Immature natural killer cell (primary cell): ENCODE results near the gene SNX25. TPM values are rescaled to one million over a fixed set of nuclear protein-coding genes. Genes with fewer than 3 reads are reported as not detected.
"Not testable (repeated sequence)": the region's sequence is repeated elsewhere in the genome, so short reads cannot be mapped to it uniquely, and the experiment has no call there.

Experiments
- DNase-seq, 3 donors: peaks; one replicate each; pipeline ENCODE4 v3.0.0; 2022; ENCODE audit warnings: mixed read lengths in 1 of 3
- H3K27ac Mint-ChIP-seq, 6 donors: one replicate each; pipeline ENCODE4 v1.8.0; 2020; ENCODE audit warnings: mixed read lengths in 6 of 6, mild to moderate bottlenecking in 5 of 6, inconsistent platforms in 4 of 6, moderate library complexity in 3 of 6
- H3K27me3 Mint-ChIP-seq, 3 donors: one replicate each; pipeline ENCODE4 v1.8.0; 2020 to 2021; ENCODE audit warnings: low read depth in 3 of 3, mild to moderate bottlenecking in 3 of 3, mixed read lengths in 3 of 3, moderate library complexity in 3 of 3, inconsistent platforms in 1 of 3
- H3K36me3 Mint-ChIP-seq, 3 donors: one replicate each; pipeline ENCODE4 v1.8.0; 2020; ENCODE audit warnings: mixed read lengths in 3 of 3, inconsistent platforms in 2 of 3, mild to moderate bottlenecking in 2 of 3
- H3K4me1 Mint-ChIP-seq, 2 donors: one replicate each; pipeline ENCODE4 v1.8.0; 2020; ENCODE audit warnings: inconsistent platforms in 2 of 2, mild to moderate bottlenecking in 2 of 2, mixed read lengths in 2 of 2, moderate library complexity in 1 of 2
- H3K4me3 Mint-ChIP-seq, 5 donors: one replicate each; pipeline ENCODE4 v1.8.0; 2020; ENCODE audit warnings: mild to moderate bottlenecking in 5 of 5, mixed read lengths in 5 of 5, inconsistent platforms in 3 of 5, moderate library complexity in 3 of 5
- H3K9me3 Mint-ChIP-seq, 6 donors: one replicate each; pipeline ENCODE4 v1.8.0; 2020; ENCODE audit warnings: mild to moderate bottlenecking in 6 of 6, mixed read lengths in 6 of 6, inconsistent platforms in 4 of 6, moderate library complexity in 3 of 6
- polyA plus RNA-seq, 3 donors: library from polyadenylated mRNA; unstranded; fragments of 300-500 nt; fragmentation: Illumina TruSeq; gene quantifications; one replicate each; pipeline ENCODE4 v1.2.3, GENCODE V29; 2021

Gene SNX25
- polyA plus RNA-seq, 3 donors from 2014 or later, result 1.9 to 5.2 (median 3.3) TPM

DNA sequence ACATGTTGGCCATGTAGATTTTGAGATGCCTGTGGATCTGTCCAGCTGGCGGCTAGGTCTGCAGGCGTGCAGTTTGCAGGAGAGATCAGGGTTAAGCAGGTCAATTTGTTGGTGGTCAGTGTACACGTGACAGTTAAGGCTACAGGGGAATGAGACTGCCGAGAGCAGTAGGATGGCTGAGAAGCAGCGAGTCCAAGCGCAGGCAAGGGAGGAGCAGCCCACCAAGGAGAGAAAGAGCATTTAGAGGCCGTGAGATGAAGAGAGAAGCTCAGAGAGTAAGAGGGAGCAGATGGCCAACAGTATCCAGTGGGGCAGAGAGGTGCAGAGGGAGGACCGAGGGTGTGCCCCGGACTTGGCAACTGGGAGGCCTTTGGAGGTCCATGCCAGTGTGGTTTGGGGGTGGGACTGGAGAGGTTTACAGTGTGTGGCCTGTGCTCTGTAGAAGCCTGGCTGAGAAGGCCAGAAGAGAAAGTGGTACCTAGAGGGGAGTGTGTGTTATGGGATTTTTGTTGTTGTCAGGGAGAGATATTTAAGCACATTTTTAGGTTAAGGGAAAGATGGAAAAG lies 18.4 kb downstream of the SNX25 start:
- Mint-ChIP-seq H3K9me3 (no peaks in the 10 kb centered on the region), H3K4me3 (no peak overlapping the region), H3K4me1 (peaks cover 4 to 7% of the 10 kb centered on the region in 2 donors), H3K36me3 (no peaks in the 10 kb centered on the region), H3K27me3 (peaks cover 0 to 3% (median 2%) of the 10 kb centered on the region in 3 donors), H3K27ac (no peak overlapping the region)
- DNase-seq, result no peak

DNA sequence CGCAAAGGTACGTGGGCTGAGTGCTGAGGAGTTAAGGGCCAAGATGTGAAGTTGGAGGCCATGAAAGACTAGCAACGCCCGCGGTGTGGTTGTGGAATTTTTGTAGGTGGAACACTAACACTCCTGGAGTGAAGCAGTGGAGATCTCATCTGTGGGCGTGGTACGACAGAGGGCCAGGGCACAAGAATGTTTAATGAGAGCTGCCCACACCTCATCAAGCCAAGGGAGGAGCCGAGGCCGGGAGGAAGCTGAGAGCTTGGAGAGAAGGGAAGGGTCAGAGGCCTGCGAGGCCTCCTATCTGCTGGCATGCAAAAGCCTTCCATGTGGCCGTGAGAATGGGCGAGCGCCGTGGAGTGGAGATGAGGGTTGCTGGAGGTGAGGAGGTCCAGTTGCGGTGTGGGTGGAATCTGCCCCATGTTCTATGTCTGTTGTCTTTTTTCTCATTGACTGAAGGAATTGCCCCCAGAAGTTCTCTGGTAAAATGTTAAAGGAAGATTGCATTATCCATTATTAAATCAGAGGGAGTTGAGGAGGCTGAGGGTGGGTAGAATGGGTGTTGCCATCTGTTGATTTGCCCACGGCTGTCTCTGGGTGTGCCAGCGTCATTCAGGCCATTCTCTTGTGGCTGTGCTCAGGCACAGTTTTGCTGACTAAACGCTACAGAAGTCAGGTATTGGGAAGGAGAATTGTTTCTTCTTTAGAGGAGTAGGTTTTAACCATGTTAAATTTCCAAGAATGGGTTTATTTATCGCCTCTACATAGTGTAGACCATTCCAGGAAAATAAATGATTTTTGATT lies 19.8 kb downstream of the SNX25 start:
- H3K27me3 Mint-ChIP-seq, result peaks cover 0 to 2% (median 0%) of the 10 kb centered on the region in 3 donors
- no peak overlapping the region for H3K4me3 Mint-ChIP-seq
- peaks cover 4 to 7% of the 10 kb centered on the region in 2 donors for H3K4me1 Mint-ChIP-seq
- no peak overlapping the region for H3K27ac Mint-ChIP-seq
- no peaks in the 10 kb centered on the region for H3K36me3 Mint-ChIP-seq
- no peaks in the 10 kb centered on the region for H3K9me3 Mint-ChIP-seq
- no peak for DNase-seq

DNA sequence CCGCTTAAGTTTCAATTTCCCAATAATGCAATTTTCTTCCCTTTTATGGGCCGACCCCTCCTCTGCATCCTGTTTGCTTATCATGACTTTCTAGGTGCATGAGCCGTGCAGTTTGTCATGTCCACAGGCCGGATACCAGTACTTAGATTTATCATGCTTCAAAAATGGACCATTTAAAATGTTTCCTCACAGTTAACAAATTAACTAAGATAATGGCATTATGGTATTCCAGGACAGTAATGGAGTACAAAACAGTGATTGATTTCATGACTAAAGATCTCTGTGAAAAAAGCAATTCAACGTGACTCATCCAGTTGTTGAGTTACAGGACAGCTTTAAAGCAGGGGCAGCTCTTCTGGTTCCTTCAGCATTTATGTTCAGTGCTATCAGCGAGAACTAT lies 23.0 kb downstream of the SNX25 start:
- Mint-ChIP-seq H3K9me3 (no peaks in the 10 kb centered on the region), H3K4me3 (no peak overlapping the region), H3K27ac (no peak overlapping the region), H3K36me3 (no peaks in the 10 kb centered on the region), H3K4me1 (peaks cover 0 to 2% of the 10 kb centered on the region in 2 donors), H3K27me3 (peaks cover 0 to 2% (median 0%) of the 10 kb centered on the region in 3 donors)
- DNase-seq, result no peak

DNA sequence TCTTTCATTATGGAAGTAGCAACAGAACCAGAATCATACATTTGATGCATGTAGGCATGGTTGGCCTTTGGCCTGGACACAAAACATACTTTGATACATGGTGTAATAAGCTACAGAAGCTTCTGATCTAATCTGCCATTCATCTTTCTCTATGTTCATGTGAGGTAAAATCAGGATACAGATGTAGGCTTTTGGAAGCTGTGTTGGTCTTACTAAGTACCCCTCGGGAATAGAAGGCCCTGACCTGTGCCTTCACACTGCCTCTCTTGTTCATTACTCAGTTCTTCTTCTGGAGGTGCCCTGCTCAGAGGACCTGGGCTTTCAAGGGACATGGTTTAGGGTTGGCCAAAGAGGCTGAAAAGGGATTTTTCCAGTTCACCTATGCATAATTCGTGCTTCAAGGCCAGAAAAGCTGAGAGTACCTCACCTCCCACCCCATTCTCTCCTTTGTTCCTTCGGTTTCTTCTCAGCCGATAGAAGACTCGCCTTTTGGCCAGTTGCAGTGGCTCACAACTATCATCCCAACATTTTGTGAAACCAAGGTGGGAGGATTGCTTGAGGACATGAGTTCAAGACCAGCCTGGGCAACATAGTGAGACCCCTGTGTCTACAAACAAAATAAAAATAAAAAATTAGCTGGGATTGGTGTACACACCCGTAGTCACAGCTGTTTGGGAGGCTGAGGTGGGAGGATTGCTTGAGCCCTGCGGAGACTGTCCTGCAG lies 25.9 kb downstream of the SNX25 start:
- H3K36me3 Mint-ChIP-seq, result no peaks in the 10 kb centered on the region
- no peak overlapping the region for H3K27ac Mint-ChIP-seq
- DNase-seq, result no peak
- no peaks in the 10 kb centered on the region for H3K9me3 Mint-ChIP-seq
- peaks cover 0 to 4% (median 2%) of the 10 kb centered on the region in 3 donors for H3K27me3 Mint-ChIP-seq
- H3K4me1 Mint-ChIP-seq, result peaks cover 4 to 5% of the 10 kb centered on the region in 2 donors
- no peak overlapping the region for H3K4me3 Mint-ChIP-seq

DNA sequence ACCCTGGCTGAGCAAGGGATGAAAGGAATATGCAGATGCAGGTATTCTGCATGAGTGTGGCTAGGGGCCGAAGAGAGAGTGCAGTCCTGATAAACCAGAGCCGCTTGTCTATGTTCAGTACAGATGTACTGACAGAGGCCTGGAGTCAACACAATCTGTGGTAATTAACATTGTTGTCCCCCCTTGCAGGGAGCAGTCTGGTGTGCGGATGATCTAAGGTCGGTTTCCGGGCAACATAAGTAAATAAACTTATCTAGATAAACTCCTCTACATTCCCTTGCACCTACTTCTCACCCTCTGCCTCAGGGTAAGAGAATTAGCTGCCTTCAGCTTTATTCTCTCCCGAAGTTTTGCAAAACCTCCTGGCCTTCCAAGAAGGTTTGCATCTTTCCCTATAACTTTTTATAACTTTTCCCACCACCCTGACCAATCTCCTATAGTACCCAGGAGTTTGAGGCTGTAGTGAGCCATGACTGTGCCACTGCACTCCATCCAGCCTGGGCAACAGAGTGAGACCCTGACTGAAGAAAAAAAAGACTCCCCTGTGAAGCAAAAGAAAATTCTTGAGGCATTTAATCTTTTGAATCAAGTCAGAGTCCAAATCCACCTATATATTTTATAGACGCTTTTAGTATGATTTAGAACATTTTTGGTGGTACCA lies 26.6 kb downstream of the SNX25 start:
- peaks cover 4 to 5% of the 10 kb centered on the region in 2 donors for H3K4me1 Mint-ChIP-seq
- H3K9me3 Mint-ChIP-seq, result no peaks in the 10 kb centered on the region
- no peak for DNase-seq
- no peaks in the 10 kb centered on the region for H3K36me3 Mint-ChIP-seq
- peaks cover 0 to 4% (median 2%) of the 10 kb centered on the region in 3 donors for H3K27me3 Mint-ChIP-seq
- no peak overlapping the region for H3K4me3 Mint-ChIP-seq
- H3K27ac Mint-ChIP-seq, result no peak overlapping the region

DNA sequence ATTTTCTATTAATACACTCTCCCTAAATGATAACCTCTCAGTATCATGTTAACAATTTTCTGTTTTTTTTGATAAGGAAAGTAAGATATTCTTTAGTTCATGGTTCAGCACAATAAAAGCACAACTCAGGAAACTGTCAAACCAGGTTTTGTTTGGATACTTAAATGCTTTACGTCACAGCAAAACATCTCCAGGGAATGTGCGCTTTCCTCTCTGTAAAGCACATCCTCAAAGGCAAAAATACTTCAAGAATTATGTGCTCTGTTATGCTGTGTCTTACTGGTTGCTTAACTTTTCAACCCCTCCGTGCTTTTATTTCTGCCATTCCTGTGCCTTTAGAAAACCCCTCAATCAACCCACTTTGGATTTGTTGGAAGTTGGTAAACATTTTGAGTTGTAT lies 27.8 kb downstream of the SNX25 start:
- Mint-ChIP-seq H3K9me3 (no peaks in the 10 kb centered on the region), H3K36me3 (no peaks in the 10 kb centered on the region), H3K4me1 (peaks cover 4 to 5% of the 10 kb centered on the region in 2 donors), H3K27me3 (peaks cover 0 to 4% (median 1%) of the 10 kb centered on the region in 3 donors), H3K4me3 (no peak overlapping the region), H3K27ac (no peak overlapping the region)
- no peak for DNase-seq

DNA sequence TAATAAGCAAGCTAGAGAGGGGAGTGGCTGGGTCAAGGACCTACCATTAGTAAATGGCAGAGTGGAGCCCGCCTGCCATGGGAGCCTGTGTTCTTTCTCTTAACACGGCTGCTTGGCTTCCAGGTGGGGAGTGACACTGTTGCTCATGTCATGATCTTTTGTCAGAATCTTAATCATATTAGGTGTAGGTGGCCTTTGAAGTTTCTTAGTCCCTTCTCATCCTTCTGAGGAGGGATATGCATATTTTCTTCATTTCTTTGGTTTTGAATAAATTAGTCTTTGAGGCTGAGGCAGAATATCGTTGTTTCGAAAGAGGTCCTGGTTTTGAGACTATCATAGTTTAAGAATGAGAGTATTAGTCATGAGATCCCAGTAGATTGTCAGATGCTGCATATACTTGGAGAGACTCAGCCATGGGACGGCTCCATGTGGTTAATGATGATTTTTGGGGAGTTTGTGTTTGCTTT lies 28.9 kb downstream of the SNX25 start:
- Mint-ChIP-seq H3K27ac (no peak overlapping the region), H3K27me3 (peaks cover 0 to 4% (median 0%) of the 10 kb centered on the region in 3 donors), H3K4me1 (peaks cover 4% of the 10 kb centered on the region in 2 donors), H3K36me3 (no peaks in the 10 kb centered on the region), H3K4me3 (no peak overlapping the region), H3K9me3 (no peaks in the 10 kb centered on the region)
- DNase-seq, result no peak

DNA sequence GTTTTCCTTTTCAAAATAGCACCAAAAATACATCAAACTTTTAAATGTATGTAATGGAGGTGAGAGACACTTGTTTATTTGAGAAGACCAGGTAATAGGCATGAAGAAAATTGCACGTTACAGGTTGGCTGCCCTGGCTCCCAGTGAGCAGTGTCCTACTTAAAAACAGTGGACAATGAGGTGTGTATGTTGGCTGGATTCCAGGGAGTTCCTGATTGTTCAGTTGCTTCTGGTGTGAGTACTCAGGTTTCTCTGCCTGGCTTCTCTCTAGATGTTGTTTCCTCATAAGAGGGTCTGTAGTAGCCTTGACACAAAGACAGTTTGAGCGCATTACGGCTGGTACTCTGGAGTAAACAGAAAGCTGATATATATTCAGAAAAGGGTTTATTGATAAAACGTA lies 29.4 kb downstream of the SNX25 start:
- peaks cover 0 to 4% (median 0%) of the 10 kb centered on the region in 3 donors for H3K27me3 Mint-ChIP-seq
- H3K4me3 Mint-ChIP-seq, result no peak overlapping the region
- H3K27ac Mint-ChIP-seq, result no peak overlapping the region
- DNase-seq, result no peak
- peaks cover 4% of the 10 kb centered on the region in 2 donors for H3K4me1 Mint-ChIP-seq
- H3K36me3 Mint-ChIP-seq, result no peaks in the 10 kb centered on the region
- H3K9me3 Mint-ChIP-seq, result no peaks in the 10 kb centered on the region

DNA sequence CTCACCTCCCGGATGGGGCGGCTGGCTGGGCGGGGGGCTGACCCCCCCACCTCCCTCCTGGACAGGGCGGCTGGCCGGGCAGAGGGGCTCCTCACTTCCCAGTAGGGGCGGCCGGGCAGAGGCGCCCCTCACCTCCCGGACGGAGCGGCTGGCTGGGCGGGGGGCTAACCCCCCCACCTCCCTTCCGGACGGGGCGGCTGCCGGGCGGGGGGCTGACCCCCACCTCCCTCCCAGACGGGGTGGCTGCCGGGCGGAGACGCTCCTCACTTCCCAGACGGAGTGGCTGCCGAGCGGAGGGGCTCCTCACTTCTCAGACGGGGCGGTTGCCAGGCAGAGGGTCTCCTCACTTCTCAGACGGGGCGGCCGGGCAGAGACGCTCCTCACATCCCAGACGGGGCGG lies 31.1 kb downstream of the SNX25 start:
- not testable (repeated sequence) for H3K36me3 Mint-ChIP-seq, H3K27ac Mint-ChIP-seq, H3K27me3 Mint-ChIP-seq

DNA sequence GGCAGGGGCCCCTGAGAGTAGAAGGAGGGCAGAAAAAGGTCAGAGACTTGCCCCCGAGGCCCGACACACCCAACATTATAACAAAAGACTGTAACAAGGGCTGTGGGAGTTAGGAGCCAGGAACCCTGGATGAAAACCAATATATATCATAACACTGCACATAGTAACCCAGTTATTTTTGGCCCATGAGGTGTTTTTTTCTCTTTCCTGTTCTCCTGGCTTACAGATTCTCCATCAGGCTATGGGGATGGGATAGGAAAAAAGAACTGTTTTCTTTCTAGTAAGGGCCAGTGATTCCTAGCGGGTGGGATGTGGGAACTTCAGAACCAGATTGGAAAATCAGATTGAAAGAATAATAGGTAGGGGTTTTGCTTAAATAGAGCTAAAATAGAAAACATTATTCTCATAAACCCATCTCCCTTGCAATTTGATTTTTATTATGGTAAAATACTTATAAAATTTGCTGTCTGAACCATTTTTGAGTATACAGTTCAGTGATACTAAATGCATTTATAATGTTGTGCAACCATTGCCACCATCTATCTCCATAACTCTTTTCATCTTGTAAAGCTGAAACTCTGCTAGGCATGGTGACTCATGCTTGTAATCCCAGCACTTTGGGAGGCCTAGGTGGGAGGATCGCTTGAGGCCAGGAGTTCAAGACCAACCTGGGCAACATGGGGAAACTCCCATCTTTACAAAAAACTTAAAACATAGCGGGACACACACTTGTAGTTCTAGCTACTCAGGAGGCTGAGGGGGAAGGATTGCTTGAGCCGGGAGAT lies 33.5 kb downstream of the SNX25 start:
- Mint-ChIP-seq H3K27ac (no peak overlapping the region), H3K36me3 (peaks cover 0 to 7% (median 4%) of the 10 kb centered on the region in 3 donors), H3K4me3 (no peak overlapping the region), H3K9me3 (no peaks in the 10 kb centered on the region), H3K27me3 (peaks cover 0 to 4% (median 0%) of the 10 kb centered on the region in 3 donors), H3K4me1 (peaks cover 4% of the 10 kb centered on the region in 2 donors)
- DNase-seq, result no peak

More for the DNA sequence above, 31.1 kb downstream of the SNX25 start:
- not testable (repeated sequence) for H3K9me3 Mint-ChIP-seq, H3K4me3 Mint-ChIP-seq, DNase-seq, H3K4me1 Mint-ChIP-seq

DNA sequence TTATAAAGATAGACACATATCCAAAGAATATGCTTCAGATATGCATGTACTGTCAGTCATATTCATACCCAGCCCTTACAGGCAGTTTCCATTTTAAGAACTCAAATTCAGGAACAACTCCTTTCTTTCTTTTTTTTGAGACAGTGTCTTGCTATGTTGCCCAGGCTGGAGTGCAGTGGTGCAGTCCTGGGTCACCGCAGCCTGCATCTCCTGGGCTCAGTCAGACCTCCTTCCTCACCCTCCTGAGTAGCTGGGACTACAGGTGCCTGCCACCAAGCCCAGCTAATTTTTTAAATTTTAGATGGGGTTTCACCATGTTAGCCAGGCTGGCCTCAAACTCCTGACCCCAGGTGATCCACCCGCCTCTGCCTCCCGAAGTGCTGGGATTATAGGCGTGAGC lies 34.5 kb downstream of the SNX25 start:
- Mint-ChIP-seq H3K4me1 (peaks cover 0 to 2% of the 10 kb centered on the region in 2 donors), H3K27me3 (no peaks in the 10 kb centered on the region), H3K36me3 (peaks cover 0 to 7% (median 4%) of the 10 kb centered on the region in 3 donors), H3K4me3 (no peak overlapping the region), H3K27ac (no peak overlapping the region), H3K9me3 (no peaks in the 10 kb centered on the region)
- no peak for DNase-seq

DNA sequence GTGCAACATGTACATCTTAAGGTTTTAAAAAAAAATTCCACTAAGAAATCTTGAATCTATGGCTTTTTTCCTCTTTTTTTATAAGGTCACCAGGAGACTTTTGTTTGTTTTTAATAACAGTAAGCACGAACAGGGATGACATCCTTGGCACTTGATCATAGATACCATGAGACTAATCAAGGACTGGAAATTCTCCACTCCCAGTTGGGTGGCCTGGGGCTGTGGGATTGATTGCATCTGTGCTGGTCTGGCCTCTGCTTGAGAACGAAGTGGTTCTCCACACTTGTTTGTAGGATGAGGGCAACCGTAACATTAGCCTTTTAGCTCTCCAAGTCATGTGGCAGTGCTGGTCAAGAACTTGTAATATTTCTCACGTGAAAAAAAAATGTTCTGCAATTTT lies 35.4 kb downstream of the SNX25 start:
- Mint-ChIP-seq H3K36me3 (peaks cover 0 to 7% (median 4%) of the 10 kb centered on the region in 3 donors), H3K9me3 (no peaks in the 10 kb centered on the region), H3K27ac (no peak overlapping the region), H3K27me3 (no peaks in the 10 kb centered on the region), H3K4me1 (peaks cover 0 to 2% of the 10 kb centered on the region in 2 donors), H3K4me3 (no peak overlapping the region)
- no peak for DNase-seq

DNA sequence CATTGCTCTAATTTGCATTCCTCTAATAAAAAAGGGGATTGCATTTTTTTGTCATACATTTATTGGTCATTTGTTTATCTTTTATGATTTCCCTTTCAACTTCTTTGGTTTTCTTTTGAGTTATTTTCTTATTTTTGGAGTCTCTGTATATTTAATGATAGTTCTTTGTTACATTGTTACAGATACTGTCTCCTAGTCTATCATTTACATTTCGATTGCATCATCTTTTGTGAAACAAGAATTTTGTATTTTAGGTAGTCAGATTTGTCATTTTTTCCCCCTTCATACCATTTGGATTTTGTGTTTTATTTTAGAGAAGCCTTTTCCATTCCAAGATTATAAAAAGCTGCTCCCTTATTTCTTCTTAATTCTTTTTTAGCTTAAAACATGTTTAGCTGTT lies 37.1 kb downstream of the SNX25 start:
- H3K4me3 Mint-ChIP-seq, result no peak overlapping the region
- no peaks in the 10 kb centered on the region for H3K27me3 Mint-ChIP-seq
- no peak overlapping the region for H3K27ac Mint-ChIP-seq
- no peaks in the 10 kb centered on the region for H3K9me3 Mint-ChIP-seq
- H3K4me1 Mint-ChIP-seq, result peaks cover 0 to 2% of the 10 kb centered on the region in 2 donors
- peaks cover 4 to 7% (median 5%) of the 10 kb centered on the region in 3 donors for H3K36me3 Mint-ChIP-seq
- DNase-seq, result no peak
